Spleen (tissue), 7 donors: ENCODE results near the gene SPAG17.

Experiments used
- CTCF ChIP-seq, 11 experiments: fragments of 200-600 bp in 7 of 11; fragments of 450-650 bp in 4 of 11; sonication (generic) in 4 of 11; IDR thresholded peaks in 8 of 11; conservative IDR thresholded peaks in 3 of 11; 1 replicate in 7 of 11; 2 replicates in 4 of 11; pipeline versions ENCODE4 v1.4.0 to v1.8.0; 2016 to 2021; ENCODE audit warnings: antibody characterized with exemption in 11 of 11, inconsistent platforms in 4 of 11, mild to moderate bottlenecking in 1 of 11
- POLR2A ChIP-seq, 3 donors: fragments of 450-650 bp; IDR thresholded peaks; one replicate each; pipeline ENCODE4 v1.5.1; 2017; ENCODE audit warnings: antibody characterized with exemption in 3 of 3, mild to moderate bottlenecking in 1 of 3
- POLR2AphosphoS5 ChIP-seq, 3 donors: sonication (generic); formaldehyde crosslinking; IDR thresholded peaks; one replicate each; pipeline ENCODE4 v1.5.1; 2017; ENCODE audit warnings: antibody characterized with exemption in 3 of 3
- donor health status: DM: no; HTN: no; CAD: no; lungs with moderate emphysema.
- donor health status: DM: no; HTN: no; CAD: no.
- donor health status: DM: no; HTN: no; CAD: no.

GRCh38 chr1:118008011-118008410 is 177.0 kb downstream of the SPAG17 start:
- TF ChIP-seq CTCF (IDR thresholded peaks at IDR 0.05 in 8 of 11, conservative IDR thresholded peaks at IDR 0.05 in 3 of 11) (no peak), POLR2A (IDR thresholded peaks at IDR 0.05) (no peak), POLR2AphosphoS5 (IDR thresholded peaks at IDR 0.05) (no peak)
